Lower lobe of right lung (tissue), 2 donors: ENCODE results near the gene RBM20. TPM values are rescaled to one million over a fixed set of nuclear protein-coding genes. Genes with fewer than 3 reads are reported as not detected.

ENCODE experiments used
- ATAC-seq, 2 donors: fragments of 200-7000 bp; cut with Tn5 transposase; one replicate each; pipeline ENCODE4 v1.9.1; 2020 to 2022; ENCODE audit warnings: mild to moderate bottlenecking in 2 of 2, moderate library complexity in 2 of 2
- DNase-seq: peaks from one replicate; pipeline ENCODE4 v3.0.0-alpha.2; 2020
- H3K27ac ChIP-seq: fragments of 200-600 bp; one replicate; pipeline ENCODE4 v1.8.0; 2022
- H3K27me3 ChIP-seq: fragments of 200-600 bp; one replicate; pipeline ENCODE4 v1.8.0; 2022; ENCODE audit warnings: low read depth
- H3K36me3 ChIP-seq: fragments of 200-600 bp; one replicate; pipeline ENCODE4 v1.8.0; 2022; ENCODE audit warnings: mild to moderate bottlenecking
- H3K4me1 ChIP-seq: fragments of 200-600 bp; one replicate; pipeline ENCODE4 v1.8.0; 2022
- H3K4me3 ChIP-seq: fragments of 200-600 bp; one replicate; pipeline ENCODE4 v1.8.0; 2022; ENCODE audit warnings: mild to moderate bottlenecking
- H3K9me3 ChIP-seq: fragments of 200-600 bp; one replicate; pipeline ENCODE4 v1.8.0; 2022
- CTCF ChIP-seq: fragments of 200-600 bp; IDR thresholded peaks from one replicate; pipeline ENCODE4 v1.8.0; 2022; ENCODE audit warnings: antibody characterized with exemption, mild to moderate bottlenecking
- intact Hi-C: fragments of 100-400 bp; cut with DNase I; formaldehyde crosslinking; loops from one replicate; pipeline ENCODE4 v1.11.0; 2022
- total RNA-seq: library from RNA; stranded (reverse); fragmentation: NEBNext Ultra II Directional; extraction: Animal tissue kit (Norgen Biotek cat#: 25700); gene quantifications from one replicate; pipeline ENCODE4 v1.2.1, GENCODE V29; 2021
- donor health status: DM: no; HTN: yes; CAD: no; lungs with severe emphysema.

RBM20 gene
- total RNA-seq, 1 donor from 2014 or later: 1.0 TPM

- Histone ChIP-seq H3K27me3 (no peaks in the 10 kb centered on the region), H3K27ac (no peak overlapping the region), H3K36me3 (no peaks in the 10 kb centered on the region), H3K9me3 (no peaks in the 10 kb centered on the region), H3K4me1 (peaks cover 37% of the 10 kb centered on the region), H3K4me3 (no peak overlapping the region)
- intact Hi-C loops: no loop called here
- ATAC-seq: no peak
- DNase-seq: no peak
- no peak for TF ChIP-seq CTCF
Measured at GRCh38 chr10:110842326-110842904, 198.3 kb downstream of the RBM20 start.

- TF ChIP-seq CTCF: no peak
- Histone ChIP-seq H3K9me3 (no peaks in the 10 kb centered on the region), H3K4me1 (peaks cover 37% of the 10 kb centered on the region), H3K36me3 (no peaks in the 10 kb centered on the region), H3K4me3 (no peak overlapping the region), H3K27ac (no peak overlapping the region), H3K27me3 (no peaks in the 10 kb centered on the region)
- ATAC-seq: no peak
- intact Hi-C loops: no loop called here
- no peak for DNase-seq
Measured at GRCh38 chr10:110843031-110843430, 198.9 kb downstream of the RBM20 start.

- H3K27ac ChIP-seq: no peak overlapping the region
- no peaks in the 10 kb centered on the region for H3K36me3 ChIP-seq
- TF ChIP-seq CTCF: no peak
- peaks cover 37% of the 10 kb centered on the region for H3K4me1 ChIP-seq
- intact Hi-C loops: no loop called here
- H3K9me3 ChIP-seq: no peaks in the 10 kb centered on the region
- ATAC-seq (peak in 1 of 2 donors; percentile 28), DNase-seq (no peak)
- H3K27me3 ChIP-seq: no peaks in the 10 kb centered on the region
- H3K4me3 ChIP-seq: no peak overlapping the region
Measured at GRCh38 chr10:110843796-110844616, 199.9 kb downstream of the RBM20 start.

- no peak for ATAC-seq
- no peak for DNase-seq
- no peak overlapping the region for H3K27ac ChIP-seq
Measured at GRCh38 chr10:110844617-110844881, 200.4 kb downstream of the RBM20 start.

GRCh38 chr10:110845192-110845755 lies 201.1 kb downstream of the RBM20 start:
- H3K4me1 ChIP-seq: peaks cover 37% of the 10 kb centered on the region

More at GRCh38 chr10:110844617-110844881, 200.4 kb downstream of the RBM20 start:
- no peak for TF ChIP-seq CTCF
- H3K4me1 ChIP-seq: peaks cover 37% of the 10 kb centered on the region
- H3K9me3 ChIP-seq: no peaks in the 10 kb centered on the region
- no peaks in the 10 kb centered on the region for H3K36me3 ChIP-seq
- no peaks in the 10 kb centered on the region for H3K27me3 ChIP-seq
- intact Hi-C loops: no loop called here
- H3K4me3 ChIP-seq: no peak overlapping the region

More at GRCh38 chr10:110845192-110845755, 201.1 kb downstream of the RBM20 start:
- DNase-seq: no peak
- ATAC-seq: no peak
- Histone ChIP-seq H3K36me3 (no peaks in the 10 kb centered on the region), H3K27ac (no peak overlapping the region), H3K9me3 (no peaks in the 10 kb centered on the region), H3K4me3 (no peak overlapping the region), H3K27me3 (no peaks in the 10 kb centered on the region)
- intact Hi-C loops: no loop called here
- no peak for TF ChIP-seq CTCF
